ENCODE data around the gene PARD6A. TPM values are rescaled to one million over a fixed set of nuclear protein-coding genes. Genes with fewer than 3 reads are reported as not detected.

PARD6A gene
- total and polyA plus RNA-seq, 2 of the 13 experiments (the other 11 are each of a cell fraction or from before 2014, with no cell fraction given): 3.5 to 4.3 TPM

GRCh38 chr16:67657017-67657608 is 3.6 kb upstream of the PARD6A start (continued):
- TF ChIP-seq ZNF660 (CRISPR knock-in tag; IDR thresholded peaks at IDR 0.05; ENCODE audit: borderline replicate concordance, low read depth): no peak
- TF ChIP-seq GMEB1 (CRISPR knock-in tag; IDR thresholded peaks at IDR 0.05; ENCODE audit: borderline replicate concordance): no peak
- TF ChIP-seq RFXAP (CRISPR knock-in tag; IDR thresholded peaks at IDR 0.05; ENCODE audit: borderline replicate concordance): no peak
- no peak for TF ChIP-seq SMC3 (IDR thresholded peaks at IDR 0.05; ENCODE audit: low read length)
- no peak for TF ChIP-seq GLMP (CRISPR knock-in tag; IDR thresholded peaks at IDR 0.05; ENCODE audit: borderline replicate concordance)
- TF ChIP-seq ZNF557 (CRISPR knock-in tag; IDR thresholded peaks at IDR 0.05): no peak
- no peak for TF ChIP-seq TFAP4 (IDR thresholded peaks at IDR 0.05; ENCODE audit: borderline replicate concordance, low read depth)
- no peak for TF ChIP-seq PRDM4 (CRISPR knock-in tag; IDR thresholded peaks at IDR 0.05; ENCODE audit: borderline replicate concordance)
- no peak for TF ChIP-seq CBX5 (CRISPR knock-in tag; IDR thresholded peaks at IDR 0.05; ENCODE audit: borderline replicate concordance)

All from HepG2 (cell line).